Immature natural killer cell (primary cell): ENCODE data around the gene MAEA. TPM values are rescaled to one million over a fixed set of nuclear protein-coding genes. Genes with fewer than 3 reads are reported as not detected.
A peak's percentile ranks its signal among the peaks of the same experiment; 100 is the strongest.

Experiments
- DNase-seq, 3 donors: peaks; one replicate each; pipeline ENCODE4 v3.0.0; 2022; ENCODE audit warnings: mixed read lengths in 1 of 3
- H3K27ac Mint-ChIP-seq, 6 donors: one replicate each; pipeline ENCODE4 v1.8.0; 2020; ENCODE audit warnings: mixed read lengths in 6 of 6, mild to moderate bottlenecking in 5 of 6, inconsistent platforms in 4 of 6, moderate library complexity in 3 of 6
- H3K27me3 Mint-ChIP-seq, 3 donors: one replicate each; pipeline ENCODE4 v1.8.0; 2020 to 2021; ENCODE audit warnings: low read depth in 3 of 3, mild to moderate bottlenecking in 3 of 3, mixed read lengths in 3 of 3, moderate library complexity in 3 of 3, inconsistent platforms in 1 of 3
- H3K36me3 Mint-ChIP-seq, 3 donors: one replicate each; pipeline ENCODE4 v1.8.0; 2020; ENCODE audit warnings: mixed read lengths in 3 of 3, inconsistent platforms in 2 of 3, mild to moderate bottlenecking in 2 of 3
- H3K4me1 Mint-ChIP-seq, 2 donors: one replicate each; pipeline ENCODE4 v1.8.0; 2020; ENCODE audit warnings: inconsistent platforms in 2 of 2, mild to moderate bottlenecking in 2 of 2, mixed read lengths in 2 of 2, moderate library complexity in 1 of 2
- H3K4me3 Mint-ChIP-seq, 5 donors: one replicate each; pipeline ENCODE4 v1.8.0; 2020; ENCODE audit warnings: mild to moderate bottlenecking in 5 of 5, mixed read lengths in 5 of 5, inconsistent platforms in 3 of 5, moderate library complexity in 3 of 5
- H3K9me3 Mint-ChIP-seq, 6 donors: one replicate each; pipeline ENCODE4 v1.8.0; 2020; ENCODE audit warnings: mild to moderate bottlenecking in 6 of 6, mixed read lengths in 6 of 6, inconsistent platforms in 4 of 6, moderate library complexity in 3 of 6
- polyA plus RNA-seq, 3 donors: library from polyadenylated mRNA; unstranded; fragments of 300-500 nt; fragmentation: Illumina TruSeq; gene quantifications; one replicate each; pipeline ENCODE4 v1.2.3, GENCODE V29; 2021

Gene MAEA
- polyA plus RNA-seq, 3 donors from 2014 or later, result 60.7 to 76.0 (median 72.9) TPM

DNA sequence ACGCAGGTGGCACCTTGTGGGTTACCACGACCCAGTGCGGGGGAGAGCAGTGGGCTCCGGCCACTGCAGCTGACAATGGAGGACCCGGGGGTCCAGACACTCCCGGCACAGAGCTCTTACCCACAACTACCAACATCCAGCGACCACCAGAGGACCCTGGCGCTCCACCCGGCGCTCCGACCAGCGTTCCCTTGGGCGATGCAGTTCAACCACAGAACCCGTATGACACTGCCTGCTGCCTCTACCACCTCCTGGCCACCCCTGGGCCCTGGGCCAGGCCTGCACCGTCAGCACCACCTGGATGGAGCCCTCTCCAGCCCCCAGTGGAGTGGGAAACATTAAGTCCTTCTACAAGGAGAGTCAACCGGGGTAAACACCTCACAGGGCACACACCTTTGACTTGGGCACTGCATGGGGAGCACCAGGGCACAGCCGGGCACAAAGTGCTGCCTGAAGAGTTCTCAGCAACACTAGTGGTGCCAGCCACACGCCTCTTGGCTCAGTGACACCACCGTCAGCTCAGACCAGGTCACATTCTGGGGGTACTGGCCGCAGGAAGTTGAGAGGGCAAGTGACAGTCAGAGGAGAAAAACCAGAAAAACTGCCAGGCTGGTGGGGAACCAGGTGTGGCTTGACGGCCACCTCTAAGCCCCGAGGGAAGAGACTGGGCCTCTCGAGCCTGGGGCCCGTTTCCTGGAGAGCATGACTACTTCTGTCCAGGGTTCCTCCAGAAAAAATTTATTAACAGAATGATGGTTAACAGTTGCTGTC is 43.4 kb upstream of the MAEA start:
- DNase-seq, result peak; percentile 62 to 71 (median 69)
- no peaks in the 10 kb centered on the region for H3K9me3 Mint-ChIP-seq

DNA sequence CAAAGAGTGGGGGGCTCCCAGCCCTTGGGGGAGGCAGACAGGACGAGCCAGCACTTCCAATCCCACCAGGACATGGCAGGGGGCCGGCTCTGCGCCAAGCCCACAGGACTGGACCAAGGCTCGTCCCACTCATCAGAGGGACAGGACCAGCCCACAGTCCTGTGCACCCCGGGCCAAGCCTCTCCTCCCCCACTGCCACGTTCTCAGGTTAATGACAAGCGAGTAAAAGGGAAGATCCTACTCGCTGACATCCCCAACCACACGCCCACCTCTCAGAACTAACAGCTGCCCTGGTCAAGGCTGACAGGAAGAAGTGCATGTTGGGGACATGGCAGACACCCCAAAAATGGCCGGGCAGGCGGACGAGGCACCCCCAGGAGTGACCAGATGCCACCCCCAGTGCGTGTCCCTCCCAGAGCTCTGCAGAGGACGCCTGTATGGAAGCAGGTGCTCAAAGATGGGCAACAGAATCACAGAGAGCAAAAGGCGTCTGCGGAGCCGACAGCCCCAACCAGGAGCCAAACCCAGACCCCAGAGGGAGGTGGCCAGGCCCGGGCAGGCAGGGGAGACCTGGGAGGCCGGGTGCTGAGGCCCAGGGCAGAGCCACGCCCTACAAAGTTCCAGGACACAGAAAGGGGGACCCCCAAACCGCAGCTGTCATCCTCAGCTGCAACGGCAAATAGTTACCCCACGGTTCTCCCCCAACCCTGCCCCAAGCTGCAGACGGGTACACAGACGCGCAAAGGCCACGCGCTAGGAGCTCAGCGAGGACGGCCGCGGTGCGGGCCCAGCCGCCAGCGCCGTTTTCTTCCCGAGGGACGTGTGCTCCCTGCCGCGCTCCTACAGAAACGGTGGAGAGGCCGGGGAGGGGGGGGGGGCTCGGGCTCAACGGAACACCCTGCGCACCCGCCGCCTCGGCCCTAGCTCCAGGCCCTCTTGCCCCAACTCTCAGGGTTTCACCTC is 42.5 kb upstream of the MAEA start:
- peaks cover 73 to 77% of the 10 kb centered on the region in 2 donors for H3K4me1 Mint-ChIP-seq
- peak overlapping the region; percentile 90 to 97 (median 96) for H3K27ac Mint-ChIP-seq
- peak overlapping the region; percentile 89 to 93 (median 90) for H3K4me3 Mint-ChIP-seq
- DNase-seq, result peak in 2 of 3 donors; percentile 35 to 36
- H3K36me3 Mint-ChIP-seq, result no peaks in the 10 kb centered on the region
- H3K27me3 Mint-ChIP-seq, result peaks cover 29 to 48% (median 30%) of the 10 kb centered on the region in 3 donors
- H3K9me3 Mint-ChIP-seq, result no peaks in the 10 kb centered on the region

More for the DNA sequence above, 43.4 kb upstream of the MAEA start:
- Mint-ChIP-seq H3K4me3 (peak overlapping the region; percentile 89 to 93 (median 90)), H3K4me1 (peaks cover 69 to 71% of the 10 kb centered on the region in 2 donors), H3K27ac (peak overlapping the region; percentile 90 to 97 (median 96)), H3K36me3 (no peaks in the 10 kb centered on the region), H3K27me3 (peaks cover 28 to 48% (median 30%) of the 10 kb centered on the region in 3 donors)

DNA sequence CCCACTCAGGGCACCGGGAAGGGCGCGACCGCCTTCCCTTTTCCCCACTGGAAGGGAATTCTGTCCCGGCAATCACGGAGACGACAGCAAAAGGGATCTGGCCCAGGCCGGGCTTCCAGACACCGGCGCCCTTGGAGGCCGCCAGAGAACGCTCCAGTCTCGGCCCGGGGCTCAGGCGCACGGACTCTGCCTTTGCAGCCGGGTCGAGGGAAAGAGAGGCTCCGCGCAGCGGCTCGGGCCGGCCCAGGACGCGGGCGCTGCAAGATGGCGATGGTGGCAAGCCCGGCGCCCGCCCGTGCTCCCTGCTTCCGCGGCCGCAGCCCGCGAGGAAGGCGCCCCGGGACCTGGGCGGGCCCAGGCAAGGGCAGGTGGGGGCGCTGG is 41.8 kb upstream of the MAEA start:
- Mint-ChIP-seq H3K9me3 (no peaks in the 10 kb centered on the region), H3K4me3 (peak overlapping the region; percentile 89 to 93 (median 90)), H3K27me3 (peaks cover 28 to 49% (median 29%) of the 10 kb centered on the region in 3 donors), H3K27ac (peak overlapping the region; percentile 51 to 97 (median 95)), H3K36me3 (peaks cover 0 to 4% (median 0%) of the 10 kb centered on the region in 3 donors), H3K4me1 (peaks cover 73 to 77% of the 10 kb centered on the region in 2 donors)
- DNase-seq, result no peak

DNA sequence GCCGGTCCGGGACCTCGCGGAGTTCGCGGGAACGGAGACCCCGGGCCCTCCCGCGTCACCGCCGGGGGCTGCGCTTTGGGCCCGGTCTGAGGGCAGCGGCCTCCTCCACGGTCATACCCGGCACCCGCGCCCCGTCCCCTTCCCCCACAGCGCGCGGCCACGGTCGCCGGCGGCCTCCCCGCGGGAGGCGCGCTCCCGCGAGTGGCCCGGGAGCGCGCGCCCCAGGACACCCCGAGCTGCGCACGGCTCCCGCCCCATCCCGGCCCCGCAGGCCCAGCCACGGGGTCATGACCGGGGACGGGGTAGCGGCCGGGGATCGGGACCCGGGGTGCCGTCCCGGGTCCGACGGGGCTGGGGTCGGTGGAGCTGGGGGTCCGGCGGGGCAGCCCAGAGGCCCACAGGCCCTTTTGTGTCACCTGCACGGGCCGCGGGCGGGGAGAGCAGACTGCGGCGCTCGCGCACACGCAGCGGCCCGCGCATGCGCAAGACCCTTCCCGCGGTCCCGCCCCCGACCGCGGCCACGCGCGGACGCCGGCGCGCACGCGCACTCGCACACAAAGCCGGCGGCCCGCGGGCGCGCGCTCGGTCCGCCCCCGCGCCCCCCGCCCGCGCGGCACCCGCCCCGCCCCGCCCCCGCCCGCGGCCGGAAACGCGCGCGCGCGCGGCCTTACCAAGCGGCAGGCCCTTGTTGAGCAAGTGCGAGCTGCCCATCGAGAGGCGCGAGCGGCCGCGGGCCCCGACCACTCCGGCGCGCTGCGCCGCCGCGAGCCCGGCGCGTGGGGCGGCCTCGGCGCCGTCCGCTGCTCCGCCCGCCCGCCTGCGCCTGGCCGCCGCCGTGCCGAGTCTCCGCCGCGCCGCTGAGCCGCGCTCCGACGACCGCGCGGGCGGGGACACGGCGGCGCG is 41.2 kb upstream of the MAEA start, which contains the start of gene CTBP1:
CTBP1 (minus strand) TSS at position 886 of the 903 bp plus-strand sequence. CDS start 7,799 bp downstream, outside the sequence.
- no peaks in the 10 kb centered on the region for H3K9me3 Mint-ChIP-seq
- peaks cover 0 to 4% (median 0%) of the 10 kb centered on the region in 3 donors for H3K36me3 Mint-ChIP-seq
- DNase-seq, result peak; percentile 89 to 94 (median 93)
- H3K4me3 Mint-ChIP-seq, result peak within 1 kb of the TSS; percentile 90 to 93 (median 91)
- H3K4me1 Mint-ChIP-seq, result peaks cover 73 to 77% of the 10 kb centered on the region in 2 donors
- H3K27me3 Mint-ChIP-seq, result peaks cover 28 to 49% (median 29%) of the 10 kb centered on the region in 3 donors
- H3K27ac Mint-ChIP-seq, result peak within 1 kb of the TSS; percentile 91 to 97 (median 96)

DNA sequence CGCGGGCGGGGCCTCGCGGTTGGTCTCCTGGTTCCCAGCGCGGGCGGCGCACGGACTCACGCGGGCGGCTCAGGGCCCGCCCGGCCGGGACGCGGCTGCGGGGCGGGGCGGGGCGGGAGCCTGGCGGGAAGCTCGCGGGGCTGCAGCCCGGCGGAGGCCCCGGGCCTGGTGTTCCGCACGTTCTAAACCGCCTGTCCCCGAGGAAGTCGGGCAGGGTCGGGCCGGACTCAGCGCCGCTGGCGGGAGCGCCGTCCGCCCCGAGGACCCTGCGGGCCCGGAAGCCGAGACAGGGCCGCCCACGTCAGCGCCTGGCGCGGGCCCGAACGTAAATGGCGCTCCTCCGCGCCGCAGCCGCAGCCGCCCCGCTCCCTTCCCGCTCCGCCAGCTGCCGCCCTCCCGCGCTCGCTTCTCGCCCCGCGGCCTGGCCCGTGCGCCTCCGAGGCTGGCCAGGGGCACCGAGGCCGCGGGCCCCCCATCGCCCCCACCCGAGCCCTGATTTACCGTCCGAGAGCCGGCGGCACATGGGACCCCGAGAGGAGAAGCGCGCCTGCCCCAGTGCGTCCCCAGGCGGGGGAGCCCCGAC is 40.5 kb upstream of the MAEA start:
- Mint-ChIP-seq H3K4me1 (peaks cover 73 to 77% of the 10 kb centered on the region in 2 donors), H3K27ac (peak overlapping the region; percentile 88 to 96 (median 93)), H3K27me3 (peaks cover 28 to 47% (median 29%) of the 10 kb centered on the region in 3 donors), H3K9me3 (peaks cover 0 to 2% (median 0%) of the 10 kb centered on the region in 6 donors), H3K4me3 (peak overlapping the region; percentile 87 to 92 (median 89)), H3K36me3 (peaks cover 0 to 4% (median 0%) of the 10 kb centered on the region in 3 donors)
- DNase-seq, result peak; percentile 85 to 90 (median 88)

DNA sequence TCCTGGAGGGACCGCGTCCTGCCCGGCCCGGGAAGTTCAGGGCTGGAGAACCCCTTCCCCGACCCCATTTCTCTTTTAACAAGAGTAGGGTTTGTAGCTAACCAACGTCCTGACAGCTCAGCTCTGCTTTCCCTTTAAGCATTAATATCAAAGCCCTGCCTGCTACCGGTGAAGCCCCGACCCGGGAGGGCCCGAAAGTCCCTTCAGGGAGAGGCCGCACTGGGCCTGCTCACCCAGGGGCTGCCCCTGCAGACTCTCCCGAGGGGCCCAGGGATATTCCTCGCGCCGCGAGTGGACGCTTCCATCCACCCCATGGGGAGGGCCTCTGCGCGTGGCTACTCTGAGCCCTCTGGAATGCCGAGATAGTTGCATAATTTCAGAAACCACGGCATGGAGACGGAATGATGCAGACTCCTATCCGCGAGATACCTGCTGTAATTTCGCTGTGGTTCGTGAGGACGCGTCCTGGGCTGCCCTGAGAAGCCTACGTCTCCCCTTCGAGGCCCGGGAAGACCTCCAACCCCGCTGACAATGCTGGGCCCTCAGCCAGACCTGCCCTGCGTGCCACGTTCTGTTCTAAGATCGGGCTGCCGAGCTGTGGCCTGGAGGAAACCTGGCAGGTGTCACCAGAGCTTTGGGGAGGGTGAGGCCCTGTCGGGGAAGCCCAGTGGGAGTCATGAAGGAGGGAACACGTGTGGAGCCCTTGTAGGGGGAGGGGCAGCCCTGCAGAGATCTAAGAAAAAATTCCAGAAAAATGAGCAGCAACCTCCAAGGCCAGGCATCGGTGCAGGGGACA is 39.8 kb upstream of the MAEA start:
- peaks cover 0 to 3% (median 0%) of the 10 kb centered on the region in 6 donors for H3K9me3 Mint-ChIP-seq
- H3K4me1 Mint-ChIP-seq, result peaks cover 73 to 77% of the 10 kb centered on the region in 2 donors

DNA sequence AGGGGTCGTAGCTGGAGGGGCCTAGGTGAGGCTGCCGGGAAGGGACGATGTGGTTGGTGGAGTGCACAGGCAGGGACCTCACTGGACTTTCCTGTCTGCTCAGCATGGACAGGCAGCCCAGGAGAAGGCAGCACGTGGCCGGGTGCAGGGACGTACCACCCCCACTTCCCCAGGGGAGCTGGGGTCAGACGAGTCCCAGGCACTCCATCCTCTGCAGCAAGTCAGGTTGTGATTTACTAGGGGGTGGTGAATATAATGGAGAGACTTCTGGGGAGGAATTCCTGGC is 39.2 kb upstream of the MAEA start:
- Mint-ChIP-seq H3K27ac (peak overlapping the region; percentile 88 to 96 (median 93)), H3K4me3 (peak overlapping the region; percentile 87 to 92 (median 89)), H3K4me1 (peaks cover 68 to 76% of the 10 kb centered on the region in 2 donors), H3K9me3 (peaks cover 0 to 3% (median 0%) of the 10 kb centered on the region in 6 donors), H3K27me3 (peaks cover 24 to 41% (median 28%) of the 10 kb centered on the region in 3 donors), H3K36me3 (peaks cover 0 to 4% (median 0%) of the 10 kb centered on the region in 3 donors)
- DNase-seq, result no peak

More for the DNA sequence above, 39.8 kb upstream of the MAEA start:
- Mint-ChIP-seq H3K36me3 (peaks cover 0 to 4% (median 0%) of the 10 kb centered on the region in 3 donors), H3K4me3 (peak overlapping the region; percentile 87 to 92 (median 89)), H3K27me3 (peaks cover 27 to 42% (median 28%) of the 10 kb centered on the region in 3 donors), H3K27ac (peak overlapping the region; percentile 88 to 96 (median 93))
- DNase-seq, result peak in 1 of 3 donors; percentile 66

DNA sequence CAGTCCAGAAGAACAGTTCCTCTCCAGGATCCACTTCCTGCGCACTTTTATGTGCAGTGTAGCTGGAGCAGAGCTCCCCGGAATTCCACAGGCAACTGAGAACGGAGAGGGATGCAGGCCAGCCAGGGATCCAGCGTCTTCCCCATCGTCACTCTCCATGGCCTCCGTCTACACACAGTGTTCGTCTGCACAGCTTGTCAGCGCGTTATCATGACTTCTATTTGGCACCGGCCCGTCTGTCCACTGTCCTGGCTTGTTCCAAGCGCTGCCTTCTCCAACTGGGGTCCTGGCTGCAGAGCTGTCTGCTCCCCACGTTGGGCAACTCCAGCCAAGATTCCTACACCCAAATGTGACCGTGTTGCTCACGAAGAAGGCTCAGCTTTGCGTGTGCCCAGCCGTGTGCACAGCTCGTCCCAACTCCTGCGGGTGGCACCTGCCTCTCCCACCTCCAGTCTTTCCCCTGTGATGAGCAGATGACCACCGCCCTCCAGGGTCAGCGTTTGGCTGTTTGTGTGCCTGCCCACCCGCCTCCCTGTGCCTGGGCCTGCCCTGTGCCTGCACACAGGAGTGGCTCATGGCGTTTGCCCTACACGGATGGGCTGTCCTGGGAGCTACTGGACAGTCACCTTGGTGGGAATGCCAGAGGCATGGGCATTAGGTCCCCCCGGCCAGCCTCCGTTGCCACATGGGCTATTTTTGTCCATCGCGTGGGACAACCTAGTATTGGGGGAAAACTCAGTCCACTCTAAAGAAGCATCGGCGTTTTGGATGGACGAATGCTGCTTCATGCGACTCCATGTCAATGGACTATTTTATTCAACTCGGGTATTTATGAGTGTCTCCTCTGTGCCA is 38.5 kb upstream of the MAEA start:
- Mint-ChIP-seq H3K36me3 (peaks cover 0 to 4% (median 0%) of the 10 kb centered on the region in 3 donors), H3K4me1 (peaks cover 68 to 76% of the 10 kb centered on the region in 2 donors), H3K9me3 (peaks cover 0 to 3% (median 0%) of the 10 kb centered on the region in 6 donors), H3K27ac (peak overlapping the region; percentile 82 to 96 (median 92)), H3K27me3 (peaks cover 24 to 37% (median 28%) of the 10 kb centered on the region in 3 donors), H3K4me3 (peak overlapping the region; percentile 72 to 92 (median 88))
- no peak for DNase-seq

DNA sequence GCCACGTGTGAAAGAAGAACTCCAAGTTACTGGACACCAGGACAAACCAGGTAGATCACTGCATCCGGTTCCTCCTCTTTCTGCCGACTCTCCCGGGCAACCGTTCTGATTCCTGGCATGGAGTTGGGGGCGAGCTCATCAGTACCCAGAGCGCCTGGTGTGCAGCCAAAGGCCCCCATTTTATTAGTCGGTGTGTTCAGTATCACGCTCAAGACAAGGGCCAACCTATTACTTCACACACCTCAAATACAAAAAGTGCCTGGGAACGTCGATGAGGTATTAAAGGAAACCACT is 38.0 kb upstream of the MAEA start:
- peaks cover 0 to 4% (median 0%) of the 10 kb centered on the region in 3 donors for H3K36me3 Mint-ChIP-seq
- H3K4me1 Mint-ChIP-seq, result peaks cover 62 to 76% of the 10 kb centered on the region in 2 donors
- H3K9me3 Mint-ChIP-seq, result peaks cover 0 to 3% (median 0%) of the 10 kb centered on the region in 6 donors
- peak overlapping the region; percentile 34 to 96 (median 75) for H3K27ac Mint-ChIP-seq
- H3K4me3 Mint-ChIP-seq, result peak overlapping the region in 4 of 5 donors; percentile 13 to 89 (median 25)
- peaks cover 19 to 31% (median 22%) of the 10 kb centered on the region in 3 donors for H3K27me3 Mint-ChIP-seq
- DNase-seq, result no peak

DNA sequence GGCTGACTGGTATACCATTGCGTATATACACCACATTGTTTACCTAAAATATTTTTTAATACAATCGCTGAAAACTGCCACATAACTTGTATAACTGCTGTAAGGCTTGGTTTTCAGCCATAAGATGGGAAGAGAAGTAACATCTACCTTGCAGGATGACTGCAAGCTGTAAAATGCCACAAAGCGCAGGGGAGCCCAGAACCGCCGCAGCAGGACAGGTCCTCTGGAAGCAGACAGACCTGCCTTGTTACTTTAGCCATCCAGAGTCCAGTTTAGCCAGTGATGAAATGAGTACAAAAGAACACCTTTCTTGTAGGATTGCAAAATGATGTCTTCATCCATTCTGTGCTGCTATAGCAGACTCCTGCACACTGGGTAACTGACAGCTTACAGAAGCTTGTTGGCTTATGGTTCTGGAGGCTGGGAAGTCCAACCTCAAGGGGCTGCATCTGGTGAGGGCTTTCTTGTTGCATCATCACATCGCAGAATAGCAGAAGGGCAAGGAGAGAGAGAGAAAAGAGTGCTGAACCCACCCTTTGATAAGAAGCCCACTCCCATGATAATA is 36.7 kb upstream of the MAEA start:
- Mint-ChIP-seq H3K27ac (peak overlapping the region; percentile 69 to 88 (median 82)), H3K4me3 (peak overlapping the region in 3 of 5 donors; percentile 14 to 42 (median 34)), H3K27me3 (peaks cover 9 to 21% (median 11%) of the 10 kb centered on the region in 3 donors), H3K9me3 (peaks cover 0 to 3% (median 0%) of the 10 kb centered on the region in 6 donors), H3K36me3 (peaks cover 0 to 9% (median 0%) of the 10 kb centered on the region in 3 donors), H3K4me1 (peaks cover 57 to 70% of the 10 kb centered on the region in 2 donors)
- no peak for DNase-seq
